HG03025 (cell line): ENCODE data around the gene TYK2.

Source experiments
- ATAC-seq: cut with Tn5 transposase; IDR thresholded peaks from one replicate; pipeline ENCODE4 v1.9.1; 2021; ENCODE audit warnings: mild to moderate bottlenecking, moderate library complexity; ENCODE audit not compliant: unreplicated experiment, low FRiP score

TYK2 gene

DNA sequence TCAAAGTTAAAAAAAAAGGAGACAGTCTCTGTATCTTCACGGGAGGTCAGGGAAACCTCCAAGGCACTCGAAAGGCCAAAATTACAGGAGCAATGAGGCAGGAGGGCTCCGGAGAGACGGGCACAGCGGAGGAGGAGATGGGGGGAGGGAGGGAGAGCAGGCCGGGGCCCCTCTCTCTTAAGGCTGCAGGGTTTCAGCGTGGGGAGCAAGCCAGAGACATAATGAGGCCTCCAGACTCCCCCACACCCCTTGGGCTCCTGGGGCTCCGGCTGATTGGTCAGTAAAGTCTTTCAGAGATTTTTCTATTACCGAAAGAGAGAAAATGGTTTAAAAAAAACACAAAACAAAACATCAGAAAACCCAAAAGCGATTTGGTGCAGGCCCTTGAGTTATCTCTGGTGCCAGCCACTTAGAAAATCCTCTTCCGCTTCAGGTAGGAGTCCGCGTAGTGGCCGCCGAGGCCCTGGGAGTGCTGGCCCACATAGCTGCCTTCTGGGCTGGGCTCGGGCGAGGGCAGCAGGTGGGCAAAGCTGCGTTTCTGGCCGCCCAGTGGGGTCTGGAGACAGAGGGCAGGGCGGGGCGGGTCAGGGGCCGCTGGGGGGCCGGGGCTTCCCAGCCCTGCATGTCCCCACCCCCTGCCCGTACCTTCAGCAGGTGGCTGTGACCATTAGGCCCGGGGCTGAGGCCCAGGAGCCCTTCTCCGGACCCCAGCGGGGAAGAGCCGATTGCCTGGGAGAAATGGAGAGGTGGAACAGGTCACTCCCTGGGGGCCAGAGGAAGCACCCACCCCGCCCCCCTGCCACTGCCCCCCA is 63.1 kb downstream of the TYK2 start:
- no peak for ATAC-seq

DNA sequence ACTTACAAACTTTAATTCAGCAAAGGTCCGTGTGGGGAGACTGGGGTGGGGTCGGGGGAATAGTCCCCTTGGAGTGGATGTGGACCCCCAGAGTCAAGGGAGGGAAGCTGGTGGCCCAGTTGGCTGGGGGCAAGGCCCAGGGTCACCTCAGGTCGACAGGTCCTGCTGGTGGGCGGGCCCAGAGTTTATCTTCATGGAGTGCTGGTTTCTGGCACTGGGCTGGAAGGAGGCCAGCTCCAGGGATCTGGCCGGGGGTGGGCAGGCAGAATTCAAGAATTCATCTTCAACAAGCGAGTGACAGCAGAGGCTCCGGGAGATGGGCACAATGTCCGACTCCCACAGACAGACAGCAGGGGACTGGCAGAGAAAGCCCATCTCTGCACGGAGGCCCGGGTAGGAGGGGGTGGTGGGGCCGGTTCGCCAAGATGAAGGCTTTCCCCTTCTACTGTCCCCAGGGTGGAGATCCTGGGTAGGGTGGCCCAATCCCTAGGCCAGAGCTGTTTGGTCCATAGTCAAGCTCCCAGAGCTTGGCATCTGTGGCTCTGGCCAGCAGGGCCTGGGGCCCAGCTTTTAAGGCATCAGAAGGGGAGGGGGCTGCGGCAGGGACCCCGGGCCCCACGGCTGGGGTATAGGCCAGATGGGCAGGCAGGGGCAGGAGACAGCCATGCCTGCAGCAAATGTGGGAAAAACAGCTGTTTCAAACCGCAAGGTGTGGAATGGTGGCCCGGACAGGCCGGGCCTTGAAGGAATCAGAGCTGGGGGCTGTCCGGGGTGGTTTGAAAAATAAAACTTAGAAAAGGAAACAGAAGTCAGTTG is 63.9 kb downstream of the TYK2 start:
- no peak for ATAC-seq

DNA sequence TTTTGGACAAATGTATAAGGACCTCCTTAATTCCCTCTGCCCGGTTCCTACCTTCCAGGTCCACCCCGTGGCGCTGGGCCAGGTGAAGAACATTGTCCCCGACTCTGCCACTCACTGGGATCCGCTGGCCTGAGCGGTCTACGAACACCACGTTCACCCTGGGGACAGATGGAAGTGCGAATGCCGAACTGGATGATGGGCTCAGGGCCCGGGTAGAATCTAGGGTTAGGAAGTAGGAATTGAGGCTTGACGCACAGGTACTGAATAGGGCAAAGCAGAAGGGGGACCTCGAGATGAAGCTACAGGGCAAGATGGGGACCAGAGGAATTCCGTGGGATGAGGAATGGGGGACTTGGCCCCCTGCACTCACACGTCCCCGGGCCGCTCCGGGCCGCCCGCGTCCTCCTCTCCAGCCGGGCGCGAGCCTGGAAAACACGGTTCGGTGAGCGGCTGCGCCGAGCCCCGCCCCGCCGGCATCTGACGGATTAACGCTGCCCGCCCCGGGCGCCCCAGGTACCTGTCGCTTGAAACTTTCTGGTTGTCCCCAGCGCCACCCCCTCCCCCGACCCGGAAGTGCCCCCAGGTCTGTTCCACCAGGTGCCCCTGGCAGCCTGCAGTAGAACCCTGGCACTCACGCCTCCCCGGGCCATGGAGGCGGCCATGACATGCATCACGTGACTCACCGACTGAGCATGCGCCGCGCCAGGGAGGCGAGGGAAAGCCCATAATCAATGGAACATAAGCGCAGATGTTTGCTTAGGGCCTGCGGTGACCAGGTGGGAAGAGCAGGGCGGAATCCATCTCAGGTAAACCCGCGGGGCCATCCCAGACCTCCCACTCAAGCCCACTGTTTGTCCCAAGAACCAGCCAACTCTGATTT is 64.8 kb downstream of the TYK2 start, which contains the start of gene FDX2:
TSS of gene FDX2 (minus strand) at position 681 of the 880 bp plus-strand sequence. CDS start at position 662, 19 bp downstream.
- ATAC-seq = no peak

DNA sequence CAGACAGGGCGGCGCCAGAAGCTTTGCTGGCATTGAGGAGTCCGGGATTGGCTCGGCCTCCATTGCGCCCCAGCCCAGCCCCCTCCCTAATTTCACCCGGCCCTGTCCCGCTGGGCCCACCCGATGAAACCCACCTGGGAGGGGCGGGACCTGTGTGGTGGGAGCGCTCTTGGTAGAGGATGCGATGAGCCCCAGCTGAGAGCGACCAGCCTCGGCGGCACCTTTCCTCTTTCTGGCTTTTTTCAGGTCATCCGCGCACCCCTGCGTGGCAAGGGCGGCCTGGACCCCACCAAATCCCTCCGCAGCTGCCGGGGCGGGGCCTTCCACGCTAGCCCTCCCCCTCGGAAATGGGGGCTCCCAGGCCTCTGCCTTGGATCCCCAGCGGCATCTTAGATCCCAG is 70.9 kb downstream of the TYK2 start, which contains the start of gene ZGLP1:
TSS of gene ZGLP1 (minus strand) at position 393 of the 400 bp plus-strand sequence.
- no peak for ATAC-seq

DNA sequence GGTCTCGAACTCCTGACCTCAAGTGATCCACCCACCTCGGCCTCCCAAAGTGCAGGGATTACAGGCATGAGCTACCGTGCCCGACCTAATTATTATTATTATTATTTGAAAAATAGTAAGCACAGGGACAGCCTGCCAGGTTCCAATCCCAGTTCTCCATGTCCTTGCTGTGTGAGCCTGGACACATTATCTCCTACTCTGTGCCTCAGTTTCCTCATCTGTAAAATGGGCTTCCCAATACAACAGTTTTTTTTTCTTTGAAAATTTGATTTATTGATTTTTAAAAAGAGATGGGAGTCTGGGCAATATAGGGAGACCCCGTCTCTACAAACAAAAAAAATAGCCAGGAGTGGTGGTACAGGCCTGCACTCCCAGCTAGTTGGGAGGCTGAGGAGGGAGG is 74.0 kb downstream of the TYK2 start:
- ATAC-seq = no peak

DNA sequence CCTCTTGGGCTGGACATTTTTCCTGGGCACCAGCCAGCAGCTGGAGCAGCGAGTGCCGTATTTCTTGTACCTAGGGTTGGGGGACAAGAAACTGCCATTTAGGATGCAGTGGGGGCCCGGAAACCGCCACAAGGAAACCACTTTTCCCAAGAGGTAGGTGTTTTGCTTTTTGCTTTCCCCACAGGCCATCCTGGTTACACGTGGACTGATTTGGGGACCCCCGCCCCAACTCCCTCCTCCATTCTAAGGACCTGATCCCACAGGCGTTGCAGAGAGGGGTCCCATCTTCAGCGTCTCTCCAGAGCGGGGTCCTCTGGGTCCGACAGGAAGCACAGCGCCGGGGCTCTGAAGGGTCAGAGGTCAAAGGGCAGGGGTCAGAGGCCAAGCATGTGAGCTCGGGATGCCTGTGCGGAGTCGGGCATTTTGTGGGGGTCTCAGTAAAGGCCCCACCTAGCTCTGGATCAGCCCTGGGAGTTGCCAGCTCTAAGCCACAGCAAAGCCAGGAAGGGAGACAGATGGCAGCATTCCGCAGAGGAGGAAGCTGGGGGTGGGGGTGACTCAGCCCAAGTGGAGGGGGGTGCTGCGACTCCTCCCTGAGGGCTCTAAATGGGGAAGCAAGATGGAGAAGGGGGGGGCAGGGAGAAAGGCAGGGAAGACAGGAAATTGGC is 75.1 kb downstream of the TYK2 start:
- no peak for ATAC-seq
